ENCODE results near the gene SUPT7L.
A peak's percentile ranks its signal among the peaks of the same experiment; 100 is the strongest.

SUPT7L gene

DNA sequence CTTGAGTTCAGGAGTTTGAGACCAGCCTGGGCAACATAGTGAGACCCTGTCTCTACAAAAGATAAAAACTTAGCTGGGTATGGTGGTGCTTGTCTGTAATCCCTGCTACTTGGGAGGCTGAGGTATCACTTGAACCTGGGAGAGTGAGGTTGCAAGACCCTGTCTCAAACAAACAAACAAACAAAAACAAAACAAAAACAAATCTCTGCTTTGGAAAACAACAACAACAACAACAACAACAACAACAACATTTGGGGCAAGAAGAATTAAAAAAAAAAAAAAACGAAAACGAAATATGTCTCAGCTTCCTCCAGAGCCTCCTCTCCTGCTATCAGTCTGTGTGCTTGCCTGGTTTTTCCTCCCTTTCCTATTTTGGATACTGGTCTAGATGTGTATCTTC is 17.2 kb upstream of the SUPT7L start:
- no peak overlapping the region for H2AFZ ChIP-seq (ENCODE audit: low read depth, low read length)
- H3K4me2 ChIP-seq (ENCODE audit: low read length), result no peak overlapping the region
- H3K4me1 ChIP-seq (ENCODE audit: low read length), result no peaks in the 10 kb centered on the region
- H3K9me3 ChIP-seq (ENCODE audit: insufficient read depth, low read length), result no peaks in the 10 kb centered on the region
- no peaks in the 10 kb centered on the region for H3K27me3 ChIP-seq (ENCODE audit: low read depth, low read length)
- TF ChIP-seq EZH2phosphoT487 (IDR thresholded peaks at IDR 0.05; ENCODE audit: low read depth), result no peak
- TF ChIP-seq, protein P1, sequence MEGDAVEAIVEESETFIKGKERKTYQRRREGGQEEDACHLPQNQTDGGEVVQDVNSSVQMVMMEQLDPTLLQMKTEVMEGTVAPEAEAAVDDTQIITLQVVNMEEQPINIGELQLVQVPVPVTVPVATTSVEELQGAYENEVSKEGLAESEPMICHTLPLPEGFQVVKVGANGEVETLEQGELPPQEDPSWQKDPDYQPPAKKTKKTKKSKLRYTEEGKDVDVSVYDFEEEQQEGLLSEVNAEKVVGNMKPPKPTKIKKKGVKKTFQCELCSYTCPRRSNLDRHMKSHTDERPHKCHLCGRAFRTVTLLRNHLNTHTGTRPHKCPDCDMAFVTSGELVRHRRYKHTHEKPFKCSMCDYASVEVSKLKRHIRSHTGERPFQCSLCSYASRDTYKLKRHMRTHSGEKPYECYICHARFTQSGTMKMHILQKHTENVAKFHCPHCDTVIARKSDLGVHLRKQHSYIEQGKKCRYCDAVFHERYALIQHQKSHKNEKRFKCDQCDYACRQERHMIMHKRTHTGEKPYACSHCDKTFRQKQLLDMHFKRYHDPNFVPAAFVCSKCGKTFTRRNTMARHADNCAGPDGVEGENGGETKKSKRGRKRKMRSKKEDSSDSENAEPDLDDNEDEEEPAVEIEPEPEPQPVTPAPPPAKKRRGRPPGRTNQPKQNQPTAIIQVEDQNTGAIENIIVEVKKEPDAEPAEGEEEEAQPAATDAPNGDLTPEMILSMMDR (IDR thresholded peaks at IDR 0.05; ENCODE audit: low read depth, low read length), result no peak
- no peaks in the 10 kb centered on the region for H4K20me1 ChIP-seq (ENCODE audit: insufficient read depth, low read length)
- no peak overlapping the region for H3K4me3 ChIP-seq (ENCODE audit: low read length)
- H3K9ac ChIP-seq (ENCODE audit: low read length), result no peak overlapping the region
- H3K27ac ChIP-seq (ENCODE audit: low read length), result no peak overlapping the region
- H3K79me2 ChIP-seq (ENCODE audit: low read length), result no peaks in the 10 kb centered on the region
- peaks cover 22% of the 10 kb centered on the region for H3K36me3 ChIP-seq (replicated peaks; ENCODE audit: low read depth, low read length)

DNA sequence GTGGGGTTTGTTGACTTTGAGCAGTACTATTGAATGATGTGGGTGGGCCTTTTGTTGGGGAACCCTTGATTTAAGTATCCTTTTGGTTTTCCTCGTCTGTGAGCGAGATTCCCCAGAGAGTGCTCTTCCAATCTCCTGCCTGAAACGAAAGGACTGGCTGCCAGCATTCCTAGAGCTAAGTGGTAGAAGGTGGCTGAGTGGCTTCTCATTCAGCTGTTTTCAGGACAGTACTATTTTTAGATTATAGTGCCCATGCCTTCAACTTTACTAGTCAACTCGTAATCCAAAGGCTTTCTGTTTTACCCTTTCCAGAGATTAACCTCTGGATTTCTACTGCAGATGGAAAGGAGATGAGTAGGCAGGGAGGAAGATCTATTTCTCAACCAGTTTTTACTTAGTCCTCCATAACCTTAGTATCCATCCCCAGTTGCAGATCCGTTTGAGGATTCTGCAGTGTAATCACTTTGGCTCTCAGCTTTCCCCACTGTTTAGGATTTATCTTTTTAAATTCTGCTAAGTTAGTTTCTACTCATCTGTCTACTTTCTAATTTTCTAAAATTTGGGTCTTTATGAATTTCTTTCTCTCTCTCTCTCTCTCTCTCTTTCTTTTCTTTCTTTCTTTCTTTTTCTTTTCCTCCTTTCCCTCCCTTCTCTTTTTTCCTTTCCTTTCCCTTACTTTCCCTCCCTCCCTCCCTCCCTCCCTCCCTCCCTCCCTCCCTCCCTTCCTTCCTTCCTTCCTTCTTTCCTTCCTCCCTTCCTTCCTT is 9.5 kb upstream of the SUPT7L start:
- TF ChIP-seq, protein P1 (IDR thresholded peaks at IDR 0.05; ENCODE audit: low read depth, low read length), result no peak
- TF ChIP-seq EZH2phosphoT487 (IDR thresholded peaks at IDR 0.05; ENCODE audit: low read depth), result no peak
- no peak overlapping the region for H3K4me2 ChIP-seq (ENCODE audit: low read length)
- H3K9ac ChIP-seq (ENCODE audit: low read length), result no peak overlapping the region
- H3K4me1 ChIP-seq (ENCODE audit: low read length), result no peaks in the 10 kb centered on the region
- no peaks in the 10 kb centered on the region for H3K9me3 ChIP-seq (ENCODE audit: insufficient read depth, low read length)
- no peaks in the 10 kb centered on the region for H3K79me2 ChIP-seq (ENCODE audit: low read length)
- H2AFZ ChIP-seq (ENCODE audit: low read depth, low read length), result no peak overlapping the region
- no peak overlapping the region for H3K27ac ChIP-seq (ENCODE audit: low read length)
- H3K36me3 ChIP-seq (replicated peaks; ENCODE audit: low read depth, low read length), result peaks cover 24% of the 10 kb centered on the region
- no peak overlapping the region for H3K4me3 ChIP-seq (ENCODE audit: low read length)
- H3K27me3 ChIP-seq (ENCODE audit: low read depth, low read length), result no peaks in the 10 kb centered on the region
- H4K20me1 ChIP-seq (ENCODE audit: insufficient read depth, low read length), result no peaks in the 10 kb centered on the region

DNA sequence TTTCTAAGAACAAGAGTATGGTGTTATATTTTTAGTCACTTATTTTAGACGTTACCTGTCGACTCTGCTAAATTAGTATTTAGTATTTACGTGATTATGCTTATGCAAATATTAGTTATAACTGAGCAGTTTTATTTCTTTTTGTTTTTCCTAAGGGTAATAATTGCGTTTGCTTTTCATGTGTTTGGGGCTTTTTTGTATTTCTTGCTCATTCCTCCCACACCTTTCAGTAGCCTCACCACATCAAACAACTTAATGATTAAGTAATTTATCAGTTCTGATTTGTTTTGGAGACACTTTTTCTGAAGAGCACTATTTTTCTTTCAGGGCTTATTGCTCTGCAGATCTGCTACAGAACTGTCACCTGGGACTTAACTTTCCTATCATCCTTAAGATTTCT is 7.8 kb upstream of the SUPT7L start:
- Histone ChIP-seq H2AFZ (ENCODE audit: low read depth, low read length) (no peak overlapping the region), H3K4me2 (ENCODE audit: low read length) (no peak overlapping the region), H3K4me1 (ENCODE audit: low read length) (peaks cover 5% of the 10 kb centered on the region; the same call in 1 of the 2 replicates), H3K9me3 (ENCODE audit: insufficient read depth, low read length) (no peaks in the 10 kb centered on the region), H3K4me3 (ENCODE audit: low read length) (no peak overlapping the region), H3K79me2 (ENCODE audit: low read length) (no peaks in the 10 kb centered on the region), H4K20me1 (ENCODE audit: insufficient read depth, low read length) (no peaks in the 10 kb centered on the region), H3K9ac (ENCODE audit: low read length) (no peak overlapping the region), H3K36me3 (replicated peaks; ENCODE audit: low read depth, low read length) (peaks cover 20% of the 10 kb centered on the region), H3K27me3 (ENCODE audit: low read depth, low read length) (no peaks in the 10 kb centered on the region), H3K27ac (ENCODE audit: low read length) (no peak overlapping the region)
- TF ChIP-seq EZH2phosphoT487 (IDR thresholded peaks at IDR 0.05; ENCODE audit: low read depth), result no peak
- TF ChIP-seq, protein P1 (IDR thresholded peaks at IDR 0.05; ENCODE audit: low read depth, low read length), result no peak

DNA sequence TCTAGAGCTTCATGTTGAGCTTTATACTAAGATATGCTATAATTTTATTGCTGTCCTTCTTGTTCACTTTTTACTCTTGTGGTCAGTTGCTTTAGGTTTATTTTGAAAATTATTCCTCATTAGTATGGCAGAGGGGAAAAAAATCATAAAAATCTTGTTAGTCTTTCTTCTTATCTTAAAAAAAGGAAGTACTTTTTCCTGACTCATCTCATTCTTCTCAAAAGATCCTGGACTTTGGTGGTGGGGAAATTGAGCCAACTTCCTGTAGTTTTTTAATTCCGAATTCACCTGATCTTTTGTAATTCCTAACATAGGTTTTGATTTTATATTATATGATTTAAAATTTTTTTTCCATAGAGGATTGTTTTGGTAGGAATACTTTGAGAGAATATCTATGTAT is 4.0 kb upstream of the SUPT7L start:
- Histone ChIP-seq H4K20me1 (ENCODE audit: insufficient read depth, low read length) (no peaks in the 10 kb centered on the region), H3K9ac (ENCODE audit: low read length) (no peak overlapping the region), H3K9me3 (ENCODE audit: insufficient read depth, low read length) (no peaks in the 10 kb centered on the region), H3K4me3 (ENCODE audit: low read length) (no peak overlapping the region), H3K27ac (ENCODE audit: low read length) (peak overlapping the region; percentile 19; the same call in 1 of the 2 replicates), H3K27me3 (ENCODE audit: low read depth, low read length) (no peaks in the 10 kb centered on the region), H2AFZ (ENCODE audit: low read depth, low read length) (no peak overlapping the region), H3K79me2 (ENCODE audit: low read length) (peaks cover 31% of the 10 kb centered on the region), H3K4me2 (ENCODE audit: low read length) (no peak overlapping the region), H3K36me3 (replicated peaks; ENCODE audit: low read depth, low read length) (peaks cover 14% of the 10 kb centered on the region), H3K4me1 (ENCODE audit: low read length) (peaks cover 16% of the 10 kb centered on the region)
- no peak for TF ChIP-seq EZH2phosphoT487 (IDR thresholded peaks at IDR 0.05; ENCODE audit: low read depth)
- TF ChIP-seq, protein P1 (IDR thresholded peaks at IDR 0.05; ENCODE audit: low read depth, low read length), result no peak
